Skeletal muscle tissue (tissue), 4 donors: Measurements from ENCODE around the gene MTRR. TPM values are rescaled to one million over a fixed set of nuclear protein-coding genes. Genes with fewer than 3 reads are reported as not detected.

Source experiments
- H3K27ac ChIP-seq: one replicate; pipeline ENCODE4 v1.7.0; 2013; ENCODE audit warnings: mild to moderate bottlenecking, low read depth, low read length, inconsistent platforms
- H3K27me3 ChIP-seq, 3 donors: one replicate each; pipeline ENCODE4 v1.7.0; 2013; ENCODE audit warnings: low read length in 3 of 3; ENCODE audit not compliant: control insufficient read depth in 3 of 3, insufficient read depth in 3 of 3
- H3K36me3 ChIP-seq, 3 donors: one replicate each; pipeline ENCODE4 v1.7.0; 2013; ENCODE audit warnings: low read length in 3 of 3; ENCODE audit not compliant: control insufficient read depth in 3 of 3, insufficient read depth in 3 of 3
- H3K4me1 ChIP-seq, 3 donors: one replicate each; pipeline ENCODE4 v1.7.0; 2013; ENCODE audit warnings: low read length in 3 of 3, mild to moderate bottlenecking in 3 of 3; ENCODE audit not compliant: control insufficient read depth in 3 of 3, insufficient read depth in 3 of 3
- H3K4me3 ChIP-seq, 3 donors: one replicate each; pipeline ENCODE4 v1.7.0; 2013; ENCODE audit warnings: low read length in 3 of 3
- H3K9ac ChIP-seq, 3 donors: one replicate each; pipeline ENCODE4 v1.7.0; 2013; ENCODE audit warnings: low read length in 3 of 3, mild to moderate bottlenecking in 3 of 3, moderate library complexity in 2 of 3, low read depth in 1 of 3
- H3K9me3 ChIP-seq, 3 donors: one replicate each; pipeline ENCODE4 v1.7.0; 2013; ENCODE audit warnings: low read length in 3 of 3; ENCODE audit not compliant: control insufficient read depth in 3 of 3
- total RNA-seq: library from RNA; depleted of rRNA; stranded (reverse); fragments of >200 nt; gene quantifications from one replicate; pipeline ENCODE4 v1.2.3, GENCODE V29; 2014
- donor health status: Osteomylitis.

The MTRR gene
- total RNA-seq, 1 donor from 2014 or later = 29.7 TPM

DNA sequence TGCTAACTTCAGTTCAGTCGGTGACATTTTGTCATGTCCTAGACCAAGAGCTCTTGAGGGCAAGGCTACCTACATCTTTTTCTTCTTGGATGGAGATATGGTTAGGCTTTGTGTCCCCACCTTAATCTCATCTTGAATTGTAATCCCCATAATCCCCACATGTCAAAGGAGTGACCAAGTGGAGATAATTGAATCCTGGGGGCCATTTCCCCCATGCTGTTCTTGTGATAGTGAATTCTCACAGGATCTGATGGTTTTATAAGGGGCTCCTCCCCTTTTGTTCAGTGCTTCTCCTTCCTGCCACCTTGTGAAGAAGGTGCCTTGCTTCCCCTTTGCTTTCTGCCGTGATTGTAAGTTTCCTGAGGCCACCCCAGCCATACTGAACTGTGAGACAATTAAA lies 16.0 kb upstream of the MTRR start:
- H3K27me3 ChIP-seq = peaks cover 10 to 33% (median 28%) of the 10 kb centered on the region in 3 donors
- no peak overlapping the region for H3K9ac ChIP-seq
- no peak overlapping the region for H3K27ac ChIP-seq
- no peaks in the 10 kb centered on the region for H3K9me3 ChIP-seq
- H3K4me1 ChIP-seq = peaks cover 6 to 8% (median 6%) of the 10 kb centered on the region in 3 donors
- H3K36me3 ChIP-seq = no peaks in the 10 kb centered on the region
- no peak overlapping the region for H3K4me3 ChIP-seq

DNA sequence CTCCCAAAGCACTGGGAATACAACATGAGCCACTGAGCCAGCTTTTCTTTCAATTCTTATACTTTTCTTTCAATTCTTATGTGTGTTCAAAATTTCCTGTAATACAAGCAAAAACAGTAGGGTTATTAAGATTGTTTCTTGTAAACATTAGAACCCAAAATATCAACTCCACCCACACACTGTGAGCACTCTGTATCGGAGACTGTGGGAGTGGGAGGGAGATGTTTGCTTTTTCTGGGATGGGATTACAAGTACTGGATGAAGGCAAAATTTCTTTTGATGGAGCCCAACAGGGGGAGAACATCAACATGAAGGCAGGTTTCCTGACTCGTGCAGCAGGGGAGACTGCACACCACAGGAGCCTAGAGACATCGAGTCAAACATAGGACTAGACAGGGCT lies 13.3 kb upstream of the MTRR start:
- H3K36me3 ChIP-seq = peaks cover 11 to 13% (median 11%) of the 10 kb centered on the region in 3 donors
- no peaks in the 10 kb centered on the region for H3K4me1 ChIP-seq
- no peak overlapping the region for H3K4me3 ChIP-seq
- H3K9ac ChIP-seq = no peak overlapping the region
- no peaks in the 10 kb centered on the region for H3K9me3 ChIP-seq
- peaks cover 0 to 14% (median 8%) of the 10 kb centered on the region in 3 donors for H3K27me3 ChIP-seq
- H3K27ac ChIP-seq = no peak overlapping the region

DNA sequence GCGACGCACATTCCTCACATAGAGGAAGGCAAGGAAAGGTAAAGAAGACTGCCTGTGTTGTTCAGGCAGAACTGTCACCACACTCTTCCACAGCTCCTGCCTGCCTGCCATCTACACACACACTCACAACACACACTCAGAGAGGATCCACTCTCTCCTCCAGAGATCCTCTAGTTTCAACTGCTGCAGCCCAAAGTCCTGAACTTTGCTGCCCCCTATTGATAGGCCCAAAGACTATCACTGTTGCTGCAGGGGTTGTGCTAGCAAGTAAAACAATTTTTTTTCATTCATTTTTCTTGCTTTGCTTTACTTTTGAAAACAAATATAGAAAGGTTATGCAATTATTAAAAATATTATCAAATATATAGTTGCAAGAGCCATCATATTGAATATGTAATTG lies 12.1 kb upstream of the MTRR start:
- Histone ChIP-seq H3K9me3 (no peaks in the 10 kb centered on the region), H3K4me1 (no peaks in the 10 kb centered on the region), H3K27me3 (peaks cover 0 to 5% (median 2%) of the 10 kb centered on the region in 3 donors), H3K4me3 (no peak overlapping the region), H3K36me3 (peaks cover 18% of the 10 kb centered on the region in 3 donors), H3K9ac (no peak overlapping the region), H3K27ac (no peak overlapping the region)

DNA sequence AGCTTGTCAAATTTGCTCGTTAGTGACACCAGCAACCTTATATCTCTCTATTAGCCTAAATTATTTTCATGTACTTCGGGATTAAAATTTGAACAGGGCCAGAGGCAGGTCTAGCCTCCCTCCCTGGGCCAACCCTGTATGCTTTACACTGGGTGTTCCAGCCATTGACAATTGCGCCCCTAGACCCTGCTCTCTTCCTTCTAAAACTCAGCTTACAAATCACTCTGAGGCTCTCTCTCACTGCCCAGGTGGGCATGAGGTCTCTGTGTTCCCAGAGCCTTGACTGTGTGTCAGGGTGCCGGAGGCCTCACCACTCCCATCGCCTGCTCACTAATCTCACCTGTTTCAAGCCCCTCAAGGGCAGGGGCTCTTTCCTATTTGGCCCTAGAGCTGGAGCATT lies 11.6 kb upstream of the MTRR start:
- H3K36me3 ChIP-seq = peaks cover 21 to 23% (median 21%) of the 10 kb centered on the region in 3 donors
- H3K4me3 ChIP-seq = no peak overlapping the region

DNA sequence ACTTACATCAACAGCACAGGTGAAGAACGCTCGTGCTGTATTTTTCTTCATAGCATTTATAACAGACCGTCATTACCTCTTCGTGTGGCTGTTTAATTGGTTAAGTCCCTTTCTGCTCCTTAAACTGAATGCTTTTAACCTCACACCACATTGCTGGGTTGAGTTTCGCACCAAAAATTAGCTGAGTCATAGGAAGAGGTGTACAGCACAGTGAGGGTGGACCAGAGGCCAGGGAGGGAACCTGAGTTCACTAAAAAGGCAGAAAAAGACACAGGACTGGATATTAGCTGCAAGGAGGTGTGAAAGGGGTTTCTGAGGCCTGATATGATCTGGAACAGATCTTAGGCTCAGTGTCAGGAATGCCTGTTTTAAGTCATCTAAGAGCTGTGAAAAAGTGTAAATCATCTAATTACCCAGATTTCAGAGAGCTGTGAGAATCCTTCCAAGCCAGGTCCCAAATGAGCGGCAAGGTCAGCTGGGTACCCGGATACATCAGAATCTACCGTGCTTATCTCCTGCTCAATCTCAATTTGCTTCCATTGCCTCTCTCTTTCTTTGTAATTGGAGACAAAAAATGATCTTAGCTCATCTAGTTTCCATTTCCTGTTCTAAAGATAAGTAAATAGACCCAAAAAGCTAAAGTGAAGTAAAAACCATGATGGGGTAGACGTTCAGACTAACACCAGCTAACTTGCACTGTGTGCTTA lies 10.9 kb upstream of the MTRR start:
- no peaks in the 10 kb centered on the region for H3K9me3 ChIP-seq
- H3K4me1 ChIP-seq = no peaks in the 10 kb centered on the region
- H3K4me3 ChIP-seq = no peak overlapping the region
- H3K27me3 ChIP-seq = no peaks in the 10 kb centered on the region
- H3K36me3 ChIP-seq = peaks cover 25 to 28% (median 28%) of the 10 kb centered on the region in 3 donors
- H3K27ac ChIP-seq = no peak overlapping the region
- H3K9ac ChIP-seq = no peak overlapping the region

More for the DNA sequence above, 11.6 kb upstream of the MTRR start:
- Histone ChIP-seq H3K27ac (no peak overlapping the region), H3K9me3 (no peaks in the 10 kb centered on the region), H3K27me3 (peaks cover 0 to under 1% (median 0%) of the 10 kb centered on the region in 3 donors), H3K9ac (no peak overlapping the region), H3K4me1 (no peaks in the 10 kb centered on the region)

DNA sequence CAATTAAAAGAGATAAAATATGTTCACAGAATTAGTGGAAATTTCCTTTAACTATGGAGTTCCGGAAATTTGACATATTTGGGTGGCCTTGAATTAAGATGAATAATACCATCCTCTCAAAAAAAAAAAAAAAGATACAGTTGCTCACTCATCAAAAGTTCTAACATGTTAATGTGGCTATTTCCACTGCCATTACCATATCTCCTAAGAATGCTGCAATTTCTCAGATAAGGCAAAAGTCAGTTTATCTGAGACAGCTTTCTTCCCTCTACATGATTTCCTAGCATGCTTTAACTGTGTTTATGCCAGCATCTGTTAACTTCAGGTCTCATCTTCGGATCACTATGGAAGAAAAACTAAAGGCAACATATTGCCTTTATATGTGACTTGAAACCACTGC lies 2.8 kb upstream of the MTRR start:
- H3K36me3 ChIP-seq = peaks cover 12 to 23% (median 15%) of the 10 kb centered on the region in 3 donors

DNA sequence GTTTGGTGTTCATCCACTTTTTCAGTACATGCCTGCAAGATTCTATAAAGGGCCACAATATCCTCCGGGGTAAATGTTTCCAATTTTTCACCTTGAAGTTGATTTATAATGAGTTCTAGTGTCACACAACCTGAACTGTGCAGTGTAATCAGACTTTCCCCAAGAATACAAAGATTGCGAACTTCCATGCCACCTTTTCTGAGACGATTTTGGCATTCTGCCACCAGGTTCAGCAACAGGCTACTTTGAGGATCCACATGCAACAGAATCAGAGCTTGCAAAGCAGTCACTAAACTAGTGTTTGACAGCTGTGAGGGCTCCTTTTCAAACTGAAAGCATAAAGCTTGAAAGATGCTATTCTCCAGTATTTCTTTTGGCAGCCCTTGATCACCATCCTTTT lies 1.7 kb upstream of the MTRR start:
- Histone ChIP-seq H3K4me1 (peaks cover 12 to 33% (median 21%) of the 10 kb centered on the region in 3 donors), H3K27me3 (no peaks in the 10 kb centered on the region), H3K4me3 (peak overlapping the region in 1 of 3 donors; percentile 85), H3K27ac (no peak overlapping the region), H3K36me3 (peaks cover 4 to 19% (median 7%) of the 10 kb centered on the region in 3 donors), H3K9me3 (no peaks in the 10 kb centered on the region), H3K9ac (no peak overlapping the region)

More for the DNA sequence above, 2.8 kb upstream of the MTRR start:
- H3K4me1 ChIP-seq = peaks cover 12 to 27% (median 18%) of the 10 kb centered on the region in 3 donors
- no peak overlapping the region for H3K27ac ChIP-seq
- H3K9ac ChIP-seq = no peak overlapping the region
- no peak overlapping the region for H3K4me3 ChIP-seq
- no peaks in the 10 kb centered on the region for H3K27me3 ChIP-seq
- no peaks in the 10 kb centered on the region for H3K9me3 ChIP-seq

DNA sequence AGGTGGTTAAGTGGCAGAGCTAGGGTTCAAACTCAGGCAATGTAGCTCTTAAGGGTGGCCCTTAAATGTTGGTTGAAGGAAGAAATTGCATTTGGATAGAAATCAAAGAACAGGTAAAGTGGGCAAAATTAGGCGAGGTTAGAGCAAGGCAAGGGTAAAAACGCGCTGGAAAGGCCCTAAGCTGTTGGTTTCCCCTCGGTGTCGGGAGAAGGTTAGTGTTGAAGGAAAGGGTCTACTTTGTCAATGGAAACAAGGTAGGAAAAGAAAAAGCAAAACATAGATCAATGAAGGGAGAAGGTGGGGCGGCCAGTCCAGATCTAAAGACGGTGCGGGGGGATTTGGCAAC lies 548 bp upstream of the MTRR start:
- H3K27me3 ChIP-seq = no peaks in the 10 kb centered on the region
- peak overlapping the region; percentile 81 to 94 (median 85) for H3K4me3 ChIP-seq
- H3K27ac ChIP-seq = peak overlapping the region; percentile 79
- H3K36me3 ChIP-seq = peaks cover 0 to 13% (median 0%) of the 10 kb centered on the region in 3 donors
- H3K4me1 ChIP-seq = peaks cover 12 to 33% (median 21%) of the 10 kb centered on the region in 3 donors
- H3K9me3 ChIP-seq = no peaks in the 10 kb centered on the region
- H3K9ac ChIP-seq = peak overlapping the region; percentile 81 to 91 (median 88)

DNA sequence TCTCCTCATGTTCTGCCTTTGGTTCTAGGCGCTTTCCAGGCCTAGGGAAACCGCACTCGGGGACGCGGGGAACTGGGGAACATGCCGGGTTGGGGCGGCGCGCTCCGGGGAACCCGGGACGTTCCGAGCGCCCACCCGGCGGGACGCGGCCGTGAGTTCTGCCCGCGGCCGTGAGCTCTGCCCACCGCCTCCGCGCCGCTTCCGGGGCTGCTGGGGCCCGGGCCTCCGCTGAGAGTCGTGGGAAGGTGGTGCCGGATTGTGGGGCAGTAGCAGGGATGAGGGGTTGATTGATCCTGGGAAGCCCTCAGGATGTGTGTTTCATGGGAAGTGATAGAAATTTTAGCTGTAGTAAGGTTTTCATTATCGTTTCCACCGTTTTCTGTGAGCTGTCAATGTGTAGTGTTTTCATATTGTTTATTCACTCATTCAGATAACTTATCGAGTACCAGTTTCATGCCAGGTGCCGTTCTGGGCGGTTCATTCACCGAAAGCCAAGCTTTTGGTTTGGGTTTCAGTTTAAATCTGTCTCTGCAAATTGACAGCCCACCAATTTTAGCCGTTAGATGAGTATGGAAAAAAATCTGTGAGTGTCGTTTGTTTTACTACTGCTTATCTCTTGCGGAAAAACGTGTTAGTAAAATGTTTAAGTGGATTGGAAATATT lies 657 bp downstream of the MTRR start:
- H3K36me3 ChIP-seq = peaks cover 0 to 12% (median 0%) of the 10 kb centered on the region in 3 donors
- peak overlapping the region; percentile 79 for H3K27ac ChIP-seq

DNA sequence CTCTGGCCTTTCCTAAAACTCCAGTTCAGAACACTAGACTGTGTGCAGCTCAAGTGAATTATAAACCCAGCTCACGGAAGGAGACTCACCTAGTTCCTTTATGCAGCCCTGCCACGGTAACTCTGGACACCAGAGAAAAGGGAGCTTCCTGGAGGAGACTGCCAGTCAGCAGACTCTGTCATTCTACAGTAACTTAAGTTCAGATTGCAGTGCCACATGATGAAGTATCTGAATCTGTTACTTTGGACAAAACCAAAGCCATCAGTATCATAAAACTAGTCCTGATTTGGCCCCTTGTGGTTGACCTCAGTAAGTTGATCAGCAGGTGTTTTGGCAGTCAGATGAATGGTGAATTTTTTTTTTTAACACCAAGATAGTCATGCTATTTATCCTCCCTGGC lies 2.7 kb downstream of the MTRR start:
- peaks cover 7 to 20% (median 15%) of the 10 kb centered on the region in 3 donors for H3K36me3 ChIP-seq
- H3K4me1 ChIP-seq = peaks cover 12 to 33% (median 21%) of the 10 kb centered on the region in 3 donors
- H3K27me3 ChIP-seq = no peaks in the 10 kb centered on the region
- H3K27ac ChIP-seq = no peak overlapping the region
- H3K9ac ChIP-seq = peak overlapping the region in 1 of 3 donors; percentile 4
- H3K4me3 ChIP-seq = no peak overlapping the region
- H3K9me3 ChIP-seq = no peaks in the 10 kb centered on the region

More for the DNA sequence above, 657 bp downstream of the MTRR start:
- peak overlapping the region; percentile 82 to 91 (median 88) for H3K9ac ChIP-seq
- no peaks in the 10 kb centered on the region for H3K27me3 ChIP-seq
- H3K4me1 ChIP-seq = peaks cover 12 to 33% (median 21%) of the 10 kb centered on the region in 3 donors
- H3K4me3 ChIP-seq = peak overlapping the region; percentile 81 to 94 (median 85)
- no peaks in the 10 kb centered on the region for H3K9me3 ChIP-seq
